ENCODE measurements around the gene CCNYL1.

The CCNYL1 gene

GRCh38 chr2:207766041-207766551 lies 54.7 kb downstream of the CCNYL1 start:
- DNase-seq (ENCODE audit: low read depth): no peak

GRCh38 chr2:207766697-207767460 lies 55.4 kb downstream of the CCNYL1 start:
- no peak for DNase-seq (ENCODE audit: low read depth)

- no peak for DNase-seq (ENCODE audit: low read depth)
Measured at GRCh38 chr2:207767461-207768167, 56.2 kb downstream of the CCNYL1 start.

- DNase-seq (ENCODE audit: low read depth): no peak
Measured at GRCh38 chr2:207768168-207768865, 56.9 kb downstream of the CCNYL1 start.

GRCh38 chr2:207768866-207769596 lies 57.6 kb downstream of the CCNYL1 start:
- no peak for DNase-seq (ENCODE audit: low read depth)

- no peak for DNase-seq (ENCODE audit: low read depth)
Measured at GRCh38 chr2:207770602-207771404, 59.4 kb downstream of the CCNYL1 start.

- DNase-seq (ENCODE audit: low read depth): no peak
Measured at GRCh38 chr2:207771421-207771820, 60.0 kb downstream of the CCNYL1 start.

- DNase-seq (ENCODE audit: low read depth): no peak
Measured at GRCh38 chr2:207772081-207772843, 60.8 kb downstream of the CCNYL1 start.

GRCh38 chr2:207772844-207773205 lies 61.4 kb downstream of the CCNYL1 start:
- no peak for DNase-seq (ENCODE audit: low read depth)

GRCh38 chr2:207775473-207775872 lies 64.0 kb downstream of the CCNYL1 start:
- DNase-seq (ENCODE audit: low read depth): no peak

- no peak for DNase-seq (ENCODE audit: low read depth)
Measured at GRCh38 chr2:207777124-207777523, 65.7 kb downstream of the CCNYL1 start.

- DNase-seq (ENCODE audit: low read depth): no peak
Measured at GRCh38 chr2:207778298-207778882, 67.0 kb downstream of the CCNYL1 start.

- DNase-seq (ENCODE audit: low read depth): no peak
Measured at GRCh38 chr2:207779523-207779922, 68.1 kb downstream of the CCNYL1 start.

GRCh38 chr2:207782238-207783030 lies 71.0 kb downstream of the CCNYL1 start:
- DNase-seq (ENCODE audit: low read depth): no peak

GRCh38 chr2:207783514-207783913 lies 72.1 kb downstream of the CCNYL1 start:
- no peak for DNase-seq (ENCODE audit: low read depth)

GRCh38 chr2:207784898-207785297 lies 73.5 kb downstream of the CCNYL1 start:
- no peak for DNase-seq (ENCODE audit: low read depth)

- no peak for DNase-seq (ENCODE audit: low read depth)
Measured at GRCh38 chr2:207787017-207787416, 75.6 kb downstream of the CCNYL1 start.

- no peak for DNase-seq (ENCODE audit: low read depth)
Measured at GRCh38 chr2:207787800-207788199, 76.4 kb downstream of the CCNYL1 start.

GRCh38 chr2:207790898-207791297 lies 79.5 kb downstream of the CCNYL1 start:
- no peak for DNase-seq (ENCODE audit: low read depth)

Data from stimulated activated CD8-positive, alpha-beta memory T cell treated with anti-CD3 and anti-CD28 coated beads, Interleukin-7, amount 100 ng/mL, for 24 hours (primary cell).